GM23248 (cell line): ENCODE data around the gene CRTC2. TPM values are rescaled to one million over a fixed set of nuclear protein-coding genes. Genes with fewer than 3 reads are reported as not detected.
"Not testable (repeated sequence)": the region's sequence is repeated elsewhere in the genome, so short reads cannot be mapped to it uniquely, and the experiment has no call there.

Source experiments
- DNase-seq: peaks from one replicate; pipeline ENCODE4 v3.0.0-alpha.2; 2015
- H2AFZ ChIP-seq: fragments of 200-600 bp; sonication (generic); 2 replicates; pipeline ENCODE4 v1.6.1; 2016; ENCODE audit warnings: antibody characterized with exemption
- H3F3A ChIP-seq: fragments of 200-600 bp; sonication (generic); 2 replicates; pipeline ENCODE4 v1.6.1; 2016; ENCODE audit warnings: mild to moderate bottlenecking, antibody characterized with exemption, mixed run types; ENCODE audit not compliant: insufficient read depth
- H3K27ac ChIP-seq: fragments of 200-600 bp; sonication (generic); 2 replicates; pipeline ENCODE4 v1.5.1; 2016; ENCODE audit warnings: mild to moderate bottlenecking
- H3K27me3 ChIP-seq: fragments of 200-600 bp; sonication (generic); replicated peaks from 2 replicates; pipeline ENCODE4 v1.6.1; 2016; ENCODE audit warnings: mild to moderate bottlenecking; ENCODE audit not compliant: insufficient read depth
- H3K36me3 ChIP-seq: fragments of 200-600 bp; sonication (generic); 2 replicates; pipeline ENCODE4 v1.6.1; 2016; ENCODE audit warnings: low read depth, mild to moderate bottlenecking
- H3K4me1 ChIP-seq: fragments of 200-600 bp; sonication (generic); 2 replicates; pipeline ENCODE4 v1.6.1; 2016; ENCODE audit warnings: mild to moderate bottlenecking; ENCODE audit not compliant: insufficient read depth
- H3K4me2 ChIP-seq: fragments of 200-600 bp; sonication (generic); one replicate; pipeline ENCODE4 v1.6.1; 2016; ENCODE audit warnings: mild to moderate bottlenecking; ENCODE audit not compliant: unreplicated experiment
- H3K4me3 ChIP-seq: fragments of 200-600 bp; sonication (generic); 2 replicates; pipeline ENCODE4 v1.5.1; 2016; ENCODE audit warnings: mild to moderate bottlenecking
- H3K79me2 ChIP-seq: fragments of 200-600 bp; sonication (generic); 2 replicates; pipeline ENCODE4 v1.6.1; 2016; ENCODE audit warnings: mild to moderate bottlenecking; ENCODE audit not compliant: insufficient read depth
- H3K9ac ChIP-seq: fragments of 200-600 bp; sonication (generic); 2 replicates; pipeline ENCODE4 v1.6.1; 2016; ENCODE audit warnings: mild to moderate bottlenecking
- H3K9me2 ChIP-seq: fragments of 200-600 bp; sonication (generic); 2 replicates; pipeline ENCODE4 v1.6.1; 2016; ENCODE audit warnings: mixed run types, mild to moderate bottlenecking, moderate library complexity; ENCODE audit not compliant: insufficient read depth
- H3K9me3 ChIP-seq: fragments of 200-600 bp; sonication (generic); one replicate; pipeline ENCODE4 v1.6.1; 2017; ENCODE audit warnings: low read depth
- H4K20me1 ChIP-seq: fragments of 200-600 bp; sonication (generic); 2 replicates; pipeline ENCODE4 v1.6.0; 2016; ENCODE audit not compliant: insufficient read depth
- EZH2 ChIP-seq: fragments of 200-600 bp; sonication (generic); IDR thresholded peaks from 2 replicates; pipeline ENCODE4 v1.6.1; 2018; ENCODE audit warnings: antibody characterized with exemption, mild to moderate bottlenecking; ENCODE audit not compliant: insufficient read depth, poor library complexity, severe bottlenecking
- EZH2phosphoT487 ChIP-seq: fragments of 200-600 bp; sonication (generic); IDR thresholded peaks from 2 replicates; pipeline ENCODE4 v1.6.1; 2018; ENCODE audit warnings: antibody characterized with exemption, moderate library complexity, mild to moderate bottlenecking, low read depth; ENCODE audit not compliant: insufficient read depth
- WGBS, 2 experiments: methylation state at CpG; one replicate each; pipeline ENCODE4 v1.1.6; 2015 to 2017; ENCODE audit warnings: low lambda C conversion rate in 2 of 2, low coverage in 1 of 2; ENCODE audit errors: missing lambda C conversion rate in 2 of 2; 5-methylcytosine and 5-hydroxymethylcytosine counted together
- in situ Hi-C: fragments of 300-500 bp; cut with MboI; formaldehyde crosslinking; loops from 2 replicates; pipeline ENCODE4 v1.15.0; 2020
- polyA plus RNA-seq: library from polyadenylated mRNA; unstranded; fragments of >200 nt; fragmentation: Nextera tagmentation; extraction: Ambion mirVana; gene quantifications from 2 replicates; pipeline ENCODE4 v1.2.1, GENCODE V29; 2016
- total RNA-seq: library from RNA; depleted of rRNA; stranded (reverse); fragments of >200 nt; shearing (Covaris generic); gene quantifications from 2 replicates; pipeline ENCODE4 v1.2.3, GENCODE V29; 2014; rRNA removed

CRTC2 gene
- total RNA-seq (3.7 and 7.5 TPM in 2 replicates), polyA plus RNA-seq (16.7 and 21.0 TPM in 2 replicates)

GRCh38 chr1:153958111-153958960 is at the start of gene CRTC2:
CRTC2 (minus strand) TSS chr1:153958612; CDS start chr1:153958497, 115 bp downstream.
- H3F3A ChIP-seq = peaks cover 9% of the 10 kb centered on the region; the same call in 1 of the 2 replicates
- H3K9me3 ChIP-seq = no peaks in the 10 kb centered on the region
- H3K4me2 ChIP-seq = peak within 1 kb of the TSS; percentile 95
- TF ChIP-seq EZH2 (no peak), EZH2phosphoT487 (no peak)
- peak within 1 kb of the TSS; percentile 84 for H2AFZ ChIP-seq
- no peaks in the 10 kb centered on the region for H3K27me3 ChIP-seq
- peak; percentile 100 for DNase-seq
- H4K20me1 ChIP-seq = no peaks in the 10 kb centered on the region
- H3K27ac ChIP-seq = peak within 1 kb of the TSS; percentile 70
- H3K4me1 ChIP-seq = peaks cover 8% of the 10 kb centered on the region
- H3K9me2 ChIP-seq = no peaks in the 10 kb centered on the region
- in situ Hi-C loops = no loop called here
- H3K79me2 ChIP-seq = peaks cover 73% of the 10 kb centered on the region
- WGBS, 2 experiments = 1% methylated on average over 31 to 74 of the region's 75 CpGs
- H3K4me3 ChIP-seq = peak within 1 kb of the TSS; percentile 90
- H3K9ac ChIP-seq = peak within 1 kb of the TSS; percentile 90
- no peaks in the 10 kb centered on the region for H3K36me3 ChIP-seq

- Histone ChIP-seq H3F3A (no peaks in the 10 kb centered on the region), H3K9me3 (no peaks in the 10 kb centered on the region), H3K4me1 (peaks cover 9% of the 10 kb centered on the region), H3K4me2 (no peak overlapping the region), H3K27ac (peak overlapping the region; percentile 40; the same call in 1 of the 2 replicates), H3K4me3 (no peak overlapping the region), H3K36me3 (no peaks in the 10 kb centered on the region), H4K20me1 (no peaks in the 10 kb centered on the region), H3K9me2 (no peaks in the 10 kb centered on the region), H3K9ac (no peak overlapping the region), H2AFZ (no peak overlapping the region), H3K79me2 (no peaks in the 10 kb centered on the region), H3K27me3 (no peaks in the 10 kb centered on the region)
- in situ Hi-C loops = no loop called here
- TF ChIP-seq EZH2 (no peak), EZH2phosphoT487 (no peak)
- WGBS, 2 experiments = 99 to 100% methylated on average over 3 of the region's 3 CpGs
- peak; percentile 61 for DNase-seq
Observed at GRCh38 chr1:154006136-154006535, 47.7 kb upstream of the CRTC2 start.

- H3K9ac ChIP-seq = no peak overlapping the region
- no peak overlapping the region for H3K27ac ChIP-seq
Observed at GRCh38 chr1:154000420-154000819, 42.0 kb upstream of the CRTC2 start.

GRCh38 chr1:153996882-153997281 is 38.5 kb upstream of the CRTC2 start:
- H3K9me3 ChIP-seq, H3K4me2 ChIP-seq, H3K27me3 ChIP-seq, H4K20me1 ChIP-seq, H3K27ac ChIP-seq, H3K4me3 ChIP-seq, H3K9me2 ChIP-seq, in situ Hi-C loops, DNase-seq, H2AFZ ChIP-seq, H3K9ac ChIP-seq: not testable (repeated sequence)
- H3K4me1 ChIP-seq = peaks cover 12% of the 10 kb centered on the region
- H3K36me3 ChIP-seq = peaks cover 17% of the 10 kb centered on the region
- peaks cover 38% of the 10 kb centered on the region for H3F3A ChIP-seq
- peaks cover 10% of the 10 kb centered on the region for H3K79me2 ChIP-seq
- WGBS, 2 experiments = 94 to 95% methylated on average over 10 of the region's 10 CpGs

More at GRCh38 chr1:154000420-154000819, 42.0 kb upstream of the CRTC2 start:
- no peak for TF ChIP-seq EZH2phosphoT487
- TF ChIP-seq EZH2 = no peak
- H3F3A ChIP-seq = peaks cover 4% of the 10 kb centered on the region; the same call in 1 of the 2 replicates
- no peak for DNase-seq
- no peaks in the 10 kb centered on the region for H4K20me1 ChIP-seq
- no peaks in the 10 kb centered on the region for H3K9me3 ChIP-seq
- no peaks in the 10 kb centered on the region for H3K79me2 ChIP-seq
- no peaks in the 10 kb centered on the region for H3K36me3 ChIP-seq
- in situ Hi-C loops = no loop called here
- no peak overlapping the region for H3K4me3 ChIP-seq
- no peaks in the 10 kb centered on the region for H3K4me1 ChIP-seq
- 33 to 34% methylated on average over 4 of the region's 4 CpGs for WGBS, 2 experiments
- H3K27me3 ChIP-seq = no peaks in the 10 kb centered on the region
- H3K9me2 ChIP-seq = no peaks in the 10 kb centered on the region
- no peak overlapping the region for H3K4me2 ChIP-seq
- H2AFZ ChIP-seq = no peak overlapping the region
